ENCODE measurements around the gene LRRC75A.

- TF ChIP-seq CTCF (conservative IDR thresholded peaks at IDR 0.05) (no peak), EZH2 (IDR thresholded peaks at IDR 0.05; ENCODE audit: low read depth) (no peak)
These were observed 3.6 kb downstream of the LRRC75A start for GRCh38 chr17:16488186-16488967.
